Endothelial cell of umbilical vein (primary cell): Measurements from ENCODE around the gene NIPBL. TPM values are rescaled to one million over a fixed set of nuclear protein-coding genes. Genes with fewer than 3 reads are reported as not detected.

Experiments
- BruUV-seq: library from RNA; stranded (reverse); fragments of 400-500 nt; replicated peaks from 2 replicates; lab custom pipeline; 2021; lab: Mats Ljungman, UMichigan
- CTCF ChIA-PET: fragments of 300-600, 350-600 bp; sonication (Branson Sonifier 250); formaldehyde crosslinking; loops from one replicate; lab custom pipeline; 2021; ENCODE audit warnings: antibody characterized with exemption, inconsistent platforms; lab: Charles Lee
- POLR2A ChIA-PET: fragments of 300-600, 350-600 bp; sonication (Branson Sonifier 250); formaldehyde crosslinking; loops from one replicate; lab custom pipeline; 2021; ENCODE audit warnings: antibody characterized with exemption, inconsistent platforms; lab: Charles Lee
- DNase-seq: peaks from one replicate; pipeline ENCODE4 v3.0.0-alpha.2; 2011; ENCODE audit warnings: low read depth, low spot score
- FAIRE-seq: peaks from 2 replicates; lab custom pipeline; 2011; peaks lifted over from hg19 to GRCh38; lab: Jason Lieb, UNC
- H2AFZ ChIP-seq: 2 replicates; pipeline ENCODE4 v1.6.0; 2012; ENCODE audit warnings: low read depth, low read length, control low read depth, inconsistent platforms
- H3K27ac ChIP-seq: 2 replicates; pipeline ENCODE4 v1.5.1; 2011; ENCODE audit warnings: low read depth, mild to moderate bottlenecking, control low read depth, low read length, moderate library complexity; ENCODE audit not compliant: insufficient read depth
- H3K27me3 ChIP-seq, 2 experiments: 2 replicates each; pipeline versions ENCODE4 v1.6.0 to v1.6.1; 2011; ENCODE audit warnings: low read length in 2 of 2, mixed read lengths in 1 of 2; ENCODE audit not compliant: control insufficient read depth in 2 of 2, insufficient read depth in 2 of 2
- H3K36me3 ChIP-seq, 2 experiments: 2 replicates in 1 of 2; 3 replicates in 1 of 2; pipeline ENCODE4 v1.5.1; 2011; ENCODE audit warnings: low read length in 2 of 2, mild to moderate bottlenecking in 1 of 2, moderate library complexity in 1 of 2; ENCODE audit not compliant: control insufficient read depth in 2 of 2, insufficient read depth in 2 of 2; ENCODE audit errors: extremely low read depth in 1 of 2
- H3K4me1 ChIP-seq: 3 replicates; pipeline ENCODE4 v1.5.1; 2011; ENCODE audit warnings: mild to moderate bottlenecking, low read length; ENCODE audit not compliant: control insufficient read depth, insufficient read depth; ENCODE audit errors: extremely low read depth
- H3K4me2 ChIP-seq: 2 replicates; pipeline ENCODE4 v1.6.1; 2011; ENCODE audit warnings: low read length, control low read depth, mixed read lengths; ENCODE audit not compliant: insufficient read depth
- H3K4me3 ChIP-seq, 3 experiments: fragments of 200-600 bp in 1 of 3; sonication (generic), shearing (Covaris generic) in 1 of 3; replicated peaks in 1 of 3; 2 replicates each; pipeline ENCODE4 v1.5.1; 2011 to 2016; ENCODE audit warnings: control low read depth in 3 of 3, low read length in 3 of 3, mild to moderate bottlenecking in 2 of 3, inconsistent platforms in 1 of 3, low read depth in 1 of 3, moderate library complexity in 1 of 3; ENCODE audit not compliant: insufficient read depth in 1 of 3
- H3K79me2 ChIP-seq: 2 replicates; pipeline ENCODE4 v1.6.0; 2012; ENCODE audit warnings: low read length, inconsistent platforms; ENCODE audit not compliant: control insufficient read depth, insufficient read depth
- H3K9ac ChIP-seq: replicated peaks from 2 replicates; pipeline ENCODE3; 2011; ENCODE audit warnings: low read length, control low read depth; ENCODE audit not compliant: insufficient read depth; ENCODE audit errors: extremely low read depth
- H3K9me1 ChIP-seq: replicated peaks from 3 replicates; pipeline ENCODE4 v1.6.0; 2011; ENCODE audit warnings: mild to moderate bottlenecking, low read length; ENCODE audit not compliant: control insufficient read depth, insufficient read depth; ENCODE audit errors: extremely low read depth
- H3K9me3 ChIP-seq: replicated peaks from 2 replicates; pipeline ENCODE4 v1.5.1; 2012; ENCODE audit warnings: low read length, inconsistent platforms; ENCODE audit not compliant: control insufficient read depth, insufficient read depth
- H4K20me1 ChIP-seq: replicated peaks from 2 replicates; pipeline ENCODE3; 2011; ENCODE audit warnings: mild to moderate bottlenecking, low read length; ENCODE audit not compliant: control insufficient read depth, insufficient read depth; ENCODE audit errors: extremely low read depth
- EZH2 ChIP-seq: IDR thresholded peaks from 2 replicates; pipeline ENCODE4 v1.6.1; 2012; ENCODE audit warnings: borderline replicate concordance, low read depth, mild to moderate bottlenecking, moderate library complexity, low read length, inconsistent platforms; ENCODE audit not compliant: severe bottlenecking
- FOS ChIP-seq: IDR thresholded peaks from 2 replicates; pipeline ENCODE4 v1.6.1; 2011; ENCODE audit warnings: mild to moderate bottlenecking, low read length, moderate library complexity, borderline replicate concordance; ENCODE audit not compliant: insufficient read depth
- GATA2 ChIP-seq: IDR thresholded peaks from 2 replicates; pipeline ENCODE4 v1.7.0; 2011; ENCODE audit warnings: low read depth, mild to moderate bottlenecking, moderate library complexity, mixed read lengths, low read length; ENCODE audit not compliant: insufficient read length, insufficient read depth
- JUN ChIP-seq: IDR thresholded peaks from 2 replicates; pipeline ENCODE4 v1.6.1; 2011; ENCODE audit warnings: borderline replicate concordance, low read depth; ENCODE audit not compliant: insufficient read length, insufficient read depth
- MYC ChIP-seq: IDR thresholded peaks from one replicate; pipeline ENCODE4 v1.6.1; 2011; ENCODE audit warnings: mild to moderate bottlenecking, low read depth, low read length
- POLR2A ChIP-seq: IDR thresholded peaks from 2 replicates; pipeline ENCODE4 v1.6.1; 2012; ENCODE audit warnings: low read depth, mild to moderate bottlenecking, control low read depth, low read length
- POLR2AphosphoS5 ChIP-seq: IDR thresholded peaks from 2 replicates; pipeline ENCODE4 v1.6.1; 2012; ENCODE audit warnings: low read depth, mild to moderate bottlenecking, control low read depth, low read length, moderate library complexity; ENCODE audit not compliant: insufficient read depth
- dilution Hi-C: fragments of 300-500 bp; cut with MboI; formaldehyde crosslinking; loops from one replicate; pipeline ENCODE4 v1.15.0; 2019; ENCODE audit warnings: low sequenced_read_pairs; ENCODE audit not compliant: extremely low pct_ligation_motif_present
- intact Hi-C: fragments of 100-400 bp; cut with micrococcal nuclease; formaldehyde crosslinking; loops from one replicate; pipeline ENCODE4 v1.10.0; 2022
- polyA plus RNA-seq, 4 experiments: library from polyadenylated mRNA; depleted of rRNA in 3 of 4; stranded (reverse) in 3 of 4; unstranded in 1 of 4; fragments of >200 nt; gene quantifications; 2 replicates each; pipeline versions ENCODE4 v1.2.1 to v1.2.3, GENCODE V29; 2011 to 2012; ENCODE audit warnings: missing spikeins in 1 of 4
- total RNA-seq: library from RNA; stranded (reverse); gene quantifications from 2 replicates; pipeline ENCODE4 v1.2.3, GENCODE V29; 2021
- TF ChIP-seq, protein P1 (sequence below): IDR thresholded peaks from 2 replicates; pipeline ENCODE4 v1.6.1; 2011; ENCODE audit not compliant: insufficient read depth, insufficient read length
- TF ChIP-seq, protein P2 (sequence below), 2 donors: IDR thresholded peaks; 1 replicate in 1 of 2; 2 replicates in 1 of 2; pipeline ENCODE4 v1.5.1; 2011; ENCODE audit warnings: low read length in 2 of 2, mild to moderate bottlenecking in 2 of 2, moderate library complexity in 2 of 2, control low read depth in 1 of 2, inconsistent platforms in 1 of 2, low read depth in 1 of 2; ENCODE audit not compliant: insufficient read depth in 1 of 2; ENCODE audit errors: extremely low read depth in 1 of 2

NIPBL gene
- total and polyA plus RNA-seq, 2 donors (not counting 3 experiments of a cell fraction or from before 2014, with no cell fraction given), result 15.5 to 50.7 TPM

- DNase-seq, result no peak
- dilution Hi-C loops, result no loop called here
- H3K9ac ChIP-seq, result no peak overlapping the region
These were observed 125.7 kb downstream of the NIPBL start for GRCh38 chr5:37002176-37002751.

More at GRCh38 chr5:37002176-37002751, 125.7 kb downstream of the NIPBL start:
- BruUV-seq, result no TSS peak
- POLR2A ChIA-PET, result no interaction called here
- no peak overlapping the region for H2AFZ ChIP-seq
- H3K27ac ChIP-seq, result no peak overlapping the region
- no peaks in the 10 kb centered on the region for H4K20me1 ChIP-seq
- peaks cover 0 to 2% of the 10 kb centered on the region in 2 experiments for H3K36me3 ChIP-seq
- H3K9me1 ChIP-seq, result no peaks in the 10 kb centered on the region
- no peak overlapping the region for H3K4me3 ChIP-seq
- H3K4me1 ChIP-seq, result peaks cover 4% of the 10 kb centered on the region
- H3K27me3 ChIP-seq, result no peaks in the 10 kb centered on the region
- intact Hi-C loops, result no loop called here
- CTCF ChIA-PET, result no interaction called here
- H3K4me2 ChIP-seq, result no peak overlapping the region
- H3K79me2 ChIP-seq, result no peaks in the 10 kb centered on the region
- no peaks in the 10 kb centered on the region for H3K9me3 ChIP-seq
- FAIRE-seq, result no peak
- TF ChIP-seq MYC (no peak), POLR2AphosphoS5 (no peak), FOS (no peak), GATA2 (no peak), JUN (no peak), POLR2A (no peak), EZH2 (no peak)
- TF ChIP-seq, protein P1, sequence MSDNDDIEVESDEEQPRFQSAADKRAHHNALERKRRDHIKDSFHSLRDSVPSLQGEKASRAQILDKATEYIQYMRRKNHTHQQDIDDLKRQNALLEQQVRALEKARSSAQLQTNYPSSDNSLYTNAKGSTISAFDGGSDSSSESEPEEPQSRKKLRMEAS, result no peak
- TF ChIP-seq, protein P2, sequence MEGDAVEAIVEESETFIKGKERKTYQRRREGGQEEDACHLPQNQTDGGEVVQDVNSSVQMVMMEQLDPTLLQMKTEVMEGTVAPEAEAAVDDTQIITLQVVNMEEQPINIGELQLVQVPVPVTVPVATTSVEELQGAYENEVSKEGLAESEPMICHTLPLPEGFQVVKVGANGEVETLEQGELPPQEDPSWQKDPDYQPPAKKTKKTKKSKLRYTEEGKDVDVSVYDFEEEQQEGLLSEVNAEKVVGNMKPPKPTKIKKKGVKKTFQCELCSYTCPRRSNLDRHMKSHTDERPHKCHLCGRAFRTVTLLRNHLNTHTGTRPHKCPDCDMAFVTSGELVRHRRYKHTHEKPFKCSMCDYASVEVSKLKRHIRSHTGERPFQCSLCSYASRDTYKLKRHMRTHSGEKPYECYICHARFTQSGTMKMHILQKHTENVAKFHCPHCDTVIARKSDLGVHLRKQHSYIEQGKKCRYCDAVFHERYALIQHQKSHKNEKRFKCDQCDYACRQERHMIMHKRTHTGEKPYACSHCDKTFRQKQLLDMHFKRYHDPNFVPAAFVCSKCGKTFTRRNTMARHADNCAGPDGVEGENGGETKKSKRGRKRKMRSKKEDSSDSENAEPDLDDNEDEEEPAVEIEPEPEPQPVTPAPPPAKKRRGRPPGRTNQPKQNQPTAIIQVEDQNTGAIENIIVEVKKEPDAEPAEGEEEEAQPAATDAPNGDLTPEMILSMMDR (IDR thresholded peaks at IDR 0.05; ENCODE audit: extremely low read depth in 1 of 2, insufficient read depth in 1 of 2, low read depth in 1 of 2, low read length in 2 of 2), result no peak
